ENCODE results near the gene SEC23A.
"Not testable (repeated sequence)": the region's sequence is repeated elsewhere in the genome, so short reads cannot be mapped to it uniquely, and the experiment has no call there.

Gene SEC23A

DNA sequence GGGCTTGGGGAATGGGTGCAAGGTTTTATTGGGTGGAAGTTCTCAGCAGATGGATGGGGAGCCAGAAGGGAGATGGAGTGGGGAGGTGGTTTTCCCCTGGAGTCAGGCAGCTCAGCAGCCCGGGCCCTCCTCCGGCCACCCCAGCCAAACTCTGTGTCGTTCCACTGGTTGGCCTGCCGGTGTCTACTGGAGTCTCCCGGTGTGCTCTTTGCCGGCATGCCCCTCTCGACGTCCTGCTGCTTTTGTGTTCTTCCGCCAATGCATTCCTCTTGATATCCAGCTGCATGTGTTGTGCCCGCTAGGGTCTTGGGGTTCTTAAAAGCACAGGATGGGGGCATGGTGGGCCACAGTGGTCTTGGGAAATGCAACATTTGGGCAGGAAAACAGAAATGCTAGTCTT, 72.8 kb downstream of the SEC23A start:
- DNase-seq (ENCODE audit: low read depth in 2 of 2): no peak

DNA sequence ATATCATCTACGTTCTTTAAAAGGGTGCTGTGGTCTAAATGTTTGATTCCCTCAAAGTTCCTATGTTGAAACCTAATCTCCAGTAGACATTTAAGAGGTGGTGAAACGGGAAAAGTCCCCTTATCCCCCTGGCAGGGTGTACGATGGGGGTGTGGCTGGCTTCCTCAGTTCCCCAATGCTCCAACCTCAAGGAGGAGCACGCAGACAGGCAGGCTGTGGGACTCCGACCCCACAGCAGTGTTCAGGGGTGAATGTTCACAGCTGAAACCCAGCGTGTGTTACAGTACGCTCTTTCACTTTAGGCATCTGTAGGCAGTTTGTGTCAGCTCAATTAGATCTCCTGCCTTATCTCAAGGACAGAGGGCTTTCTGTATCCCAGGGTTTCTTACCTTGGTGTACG, 73.2 kb downstream of the SEC23A start:
- no peak for DNase-seq (ENCODE audit: low read depth in 2 of 2)

DNA sequence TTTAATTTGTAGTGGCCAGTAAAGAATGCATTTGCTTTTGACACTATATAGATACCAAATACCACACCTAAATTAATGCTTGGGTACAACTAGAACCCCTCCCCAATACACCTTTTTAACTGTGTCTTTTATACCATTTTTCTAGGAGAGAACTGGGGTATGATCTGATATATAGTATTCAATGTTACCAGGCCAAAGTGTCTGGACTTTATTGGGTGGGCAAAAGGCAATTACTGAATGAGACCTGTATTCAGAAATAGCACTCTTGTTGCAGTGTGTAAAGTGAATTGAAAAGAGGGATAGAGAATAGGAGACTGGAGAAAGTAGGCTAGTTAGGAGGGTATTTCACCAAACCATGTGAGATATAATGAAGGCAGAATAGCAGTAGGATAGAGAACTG, 74.4 kb downstream of the SEC23A start:
- no peak for DNase-seq (ENCODE audit: low read depth in 2 of 2)

DNA sequence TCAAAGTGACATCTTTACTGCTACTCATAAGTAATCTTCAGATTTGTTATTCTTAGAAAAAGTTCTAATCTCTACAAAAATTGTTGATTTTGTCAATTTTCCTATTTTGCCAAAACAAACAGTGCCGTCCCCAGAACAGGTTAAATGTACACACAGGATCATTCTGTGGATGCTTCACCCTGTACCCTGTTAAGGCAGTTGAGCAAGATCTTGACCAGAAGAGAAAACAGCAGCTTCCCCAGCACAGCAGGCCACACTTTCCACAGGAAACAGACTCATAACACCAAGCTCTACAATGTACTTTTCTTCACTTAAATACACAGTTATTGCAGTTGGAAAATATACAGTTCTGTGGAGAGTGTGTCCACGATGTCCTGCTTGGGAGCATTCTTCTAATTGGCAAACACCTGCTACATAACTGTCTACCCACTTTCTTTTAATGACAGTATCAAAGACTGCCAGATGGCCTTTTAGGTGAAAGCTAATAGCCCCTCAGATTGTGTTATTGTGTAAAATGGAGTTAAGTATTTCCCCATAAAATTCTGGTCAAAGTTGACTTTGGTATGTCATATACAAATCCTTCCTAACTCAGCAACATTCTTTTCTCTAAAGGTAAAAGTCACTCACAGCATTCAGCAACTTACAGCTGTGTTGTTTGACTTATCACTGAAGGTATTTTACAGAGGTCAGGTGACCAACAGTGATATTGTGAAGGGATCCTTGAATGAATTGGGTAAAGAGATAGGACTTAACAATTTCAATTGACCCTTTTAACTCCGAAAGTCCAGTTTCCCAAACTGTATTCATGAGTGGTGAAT, 77.0 kb downstream of the SEC23A start:
- DNase-seq (ENCODE audit: low read depth in 2 of 2): no peak

DNA sequence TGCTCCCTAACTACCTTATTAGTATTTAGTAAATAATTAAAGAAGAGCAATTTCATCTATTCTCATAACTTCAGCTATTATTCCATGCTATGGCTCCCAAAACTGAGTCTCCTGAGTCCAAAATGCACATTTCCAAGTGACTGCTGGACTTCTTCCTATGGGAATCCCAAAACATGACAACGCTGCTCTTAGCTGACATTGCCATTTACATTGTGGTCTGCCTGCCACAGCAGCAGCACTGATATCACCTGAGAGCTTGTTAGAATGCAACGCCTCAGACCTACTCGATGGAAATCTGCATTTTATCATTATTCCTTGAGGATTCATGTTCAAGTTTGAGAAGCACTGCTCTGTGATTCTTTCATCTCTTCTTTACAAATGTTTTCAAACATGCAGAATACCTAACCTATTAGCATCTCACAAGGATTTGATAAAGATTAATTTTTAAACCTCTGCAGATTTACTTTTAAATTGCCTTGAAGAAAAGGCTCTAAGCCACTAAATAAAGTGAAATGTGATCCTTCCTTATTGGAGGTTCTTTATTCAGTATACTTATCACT, 77.7 kb downstream of the SEC23A start:
- no peak for DNase-seq (ENCODE audit: low read depth in 2 of 2)

DNA sequence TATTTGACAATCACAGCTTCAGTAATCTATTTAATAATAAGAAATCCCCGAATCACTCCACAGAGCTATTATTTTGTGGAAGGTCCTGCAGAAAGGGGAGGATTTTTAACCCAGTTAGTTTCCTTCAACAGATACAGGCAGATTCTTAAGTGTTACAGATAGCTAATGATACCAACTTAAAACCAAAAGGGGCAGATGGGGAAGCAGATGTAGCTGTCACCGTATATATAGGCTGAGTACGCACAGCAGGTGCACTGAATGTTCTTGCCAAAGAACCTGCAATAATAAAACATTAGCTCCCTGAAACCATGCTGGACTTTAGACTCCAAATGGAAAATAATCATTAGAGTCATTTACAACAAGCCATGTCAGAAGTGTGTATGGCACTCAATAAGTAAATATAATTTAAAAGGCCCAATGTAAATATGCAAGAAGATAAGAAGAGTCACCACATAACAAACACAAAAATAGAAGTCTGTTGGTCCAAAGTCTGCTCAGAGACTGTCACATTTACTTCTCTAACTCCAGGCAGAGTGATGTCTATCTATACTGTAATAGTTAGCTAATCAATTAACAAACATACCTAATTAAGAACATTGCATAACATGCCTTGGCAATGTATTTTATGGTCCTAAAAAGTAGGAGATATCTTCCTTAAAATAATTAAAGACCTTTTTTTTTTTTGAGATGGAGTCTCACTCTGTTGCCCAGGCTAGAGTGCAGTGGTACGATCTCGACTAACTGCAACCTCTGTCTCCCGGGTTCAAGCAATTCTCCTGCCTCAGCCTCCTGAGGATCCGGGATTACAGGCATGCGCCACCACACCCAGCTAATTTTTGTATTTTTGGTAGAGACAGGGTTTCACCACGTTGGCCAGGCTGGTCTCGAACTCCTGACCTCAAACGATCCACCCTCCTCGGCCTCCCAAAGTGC, 78.8 kb downstream of the SEC23A start:
- no peak for DNase-seq (ENCODE audit: low read depth in 2 of 2)

DNA sequence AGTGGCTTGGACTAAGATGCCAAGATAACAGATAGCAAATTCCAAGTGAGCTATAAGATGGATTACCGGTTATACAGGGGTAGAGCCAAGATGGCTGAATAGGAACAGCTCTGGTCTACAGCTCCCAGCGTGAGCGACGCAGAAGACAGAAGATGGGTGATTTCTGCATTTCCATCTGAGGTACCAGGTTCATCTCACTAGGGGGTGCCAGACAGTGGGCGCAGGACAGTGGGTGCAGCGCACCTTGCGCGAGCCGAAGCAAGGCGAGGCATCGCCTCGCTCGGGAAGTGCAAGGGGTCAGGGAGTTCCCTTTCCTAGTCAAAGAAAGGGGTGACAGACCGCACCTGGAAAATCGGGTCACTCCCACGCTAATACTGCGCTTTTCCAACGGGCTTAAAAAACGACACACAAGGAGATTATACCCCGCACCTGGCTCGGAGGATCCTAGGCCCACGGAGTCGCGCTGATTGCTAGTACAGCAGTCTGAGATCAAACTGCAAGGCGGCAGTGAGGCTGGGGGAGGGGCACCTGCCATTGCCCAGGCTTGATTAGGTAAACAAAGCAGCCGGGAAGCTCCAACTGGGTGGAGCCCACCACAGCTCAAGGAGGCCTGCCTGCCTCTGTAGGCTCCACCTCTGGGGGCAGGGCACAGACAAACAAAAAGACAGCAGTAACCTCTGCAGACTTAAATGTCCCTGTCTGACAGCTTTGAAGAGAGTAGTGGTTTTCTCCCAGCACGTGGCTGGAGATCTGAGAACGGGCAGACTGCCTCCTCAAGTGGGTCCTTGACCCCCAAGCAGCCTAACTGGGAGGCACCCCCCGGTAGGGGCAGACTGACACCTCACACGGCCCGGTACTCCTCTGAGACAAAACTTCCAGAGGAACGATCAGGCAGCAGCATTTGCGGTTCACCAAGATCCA, 85.7 kb downstream of the SEC23A start:
- DNase-seq (ENCODE audit: low read depth in 2 of 2): not testable (repeated sequence)

DNA sequence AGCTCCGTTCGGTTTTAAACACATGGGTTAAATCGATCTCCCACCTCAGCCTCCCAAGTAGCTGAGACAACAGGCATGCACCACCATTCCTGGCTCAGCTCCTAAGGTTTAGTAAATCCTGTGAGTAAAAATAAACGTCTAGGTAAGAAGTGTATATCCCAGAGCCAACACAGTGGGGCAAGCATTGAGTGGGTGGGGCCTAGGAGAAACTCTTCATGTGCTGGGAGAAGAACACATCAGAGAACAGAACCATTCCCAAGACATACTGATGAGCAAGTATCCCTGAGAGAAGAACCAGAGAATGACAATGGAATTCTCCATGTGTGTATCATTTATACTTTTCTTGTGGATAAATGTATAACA, 86.3 kb downstream of the SEC23A start:
- DNase-seq (ENCODE audit: low read depth in 2 of 2): no peak

DNA sequence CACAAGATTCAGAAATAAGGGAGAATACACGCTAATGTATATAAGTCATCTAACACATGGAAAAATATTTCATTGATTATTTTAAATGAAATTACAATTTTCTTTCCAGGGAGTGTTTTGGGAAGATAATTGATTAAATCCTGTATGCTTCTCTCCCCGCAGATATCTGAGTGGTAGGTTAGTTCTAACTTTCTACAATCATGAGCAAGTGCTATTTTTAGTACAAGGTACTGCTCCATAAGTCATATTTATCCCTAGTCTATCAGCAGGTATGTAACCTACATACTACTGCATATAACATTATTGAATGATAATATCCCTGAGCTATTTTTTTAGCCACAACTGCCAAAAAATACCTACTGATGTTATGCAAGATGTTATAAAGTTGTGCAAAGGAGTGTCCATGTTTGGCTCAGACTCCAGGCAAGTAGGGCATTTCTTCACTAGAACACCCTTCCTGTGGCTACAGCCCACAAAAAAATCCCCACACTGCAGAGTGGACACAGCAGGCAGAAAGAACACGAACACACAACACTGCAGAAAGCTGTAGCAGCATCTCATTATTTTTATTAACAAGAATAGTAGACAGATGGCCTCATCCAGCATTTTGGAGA, 87.0 kb downstream of the SEC23A start:
- no peak for DNase-seq (ENCODE audit: low read depth in 2 of 2)

DNA sequence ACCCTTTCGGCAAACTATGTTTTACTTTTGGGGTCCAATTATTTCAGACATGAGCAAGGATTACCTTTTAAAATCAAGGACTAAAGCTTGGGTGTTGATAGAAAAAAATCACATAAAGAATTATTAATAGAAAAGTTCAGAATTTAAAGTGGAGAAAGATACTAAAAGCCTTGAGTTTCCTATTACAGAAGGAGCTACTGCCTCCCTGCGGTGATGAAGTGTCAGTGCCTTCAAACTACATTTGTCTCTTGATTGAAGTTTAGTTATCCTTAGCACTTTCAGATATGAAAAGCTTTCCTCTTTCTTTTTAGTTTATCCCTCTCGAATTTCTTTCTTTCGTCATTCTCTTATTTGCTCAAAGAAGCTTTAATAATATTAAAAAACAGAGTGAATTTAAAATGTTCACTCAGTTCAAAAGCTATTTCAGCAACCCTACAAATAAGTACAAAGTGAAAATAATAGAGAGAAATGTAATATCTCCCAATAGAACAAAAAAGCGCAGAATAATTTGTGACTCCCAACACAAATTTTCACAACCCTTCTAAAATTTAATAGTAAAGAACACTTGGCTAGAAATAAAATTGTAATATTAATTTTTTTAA, 87.6 kb downstream of the SEC23A start:
- no peak for DNase-seq (ENCODE audit: low read depth in 2 of 2)

DNA sequence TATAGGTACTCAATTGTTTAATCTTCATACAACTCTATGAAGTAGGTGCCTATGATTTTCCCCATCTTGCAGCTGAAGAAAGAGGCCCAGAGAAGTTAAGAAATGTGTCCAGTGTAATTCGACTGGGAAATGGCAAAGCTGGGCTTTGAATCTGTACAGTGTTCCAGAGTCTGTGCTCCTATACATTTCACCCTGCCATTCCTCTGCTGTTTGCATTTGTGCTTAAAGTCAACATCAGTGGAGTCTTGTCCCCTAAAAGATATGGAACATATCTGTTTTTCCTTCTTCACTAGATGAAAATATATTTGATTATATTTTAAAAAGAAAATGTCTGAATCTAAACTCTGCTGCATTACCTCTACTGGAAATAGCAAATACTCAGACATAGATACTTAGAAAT, 88.6 kb downstream of the SEC23A start:
- DNase-seq (ENCODE audit: low read depth in 2 of 2): no peak

DNA sequence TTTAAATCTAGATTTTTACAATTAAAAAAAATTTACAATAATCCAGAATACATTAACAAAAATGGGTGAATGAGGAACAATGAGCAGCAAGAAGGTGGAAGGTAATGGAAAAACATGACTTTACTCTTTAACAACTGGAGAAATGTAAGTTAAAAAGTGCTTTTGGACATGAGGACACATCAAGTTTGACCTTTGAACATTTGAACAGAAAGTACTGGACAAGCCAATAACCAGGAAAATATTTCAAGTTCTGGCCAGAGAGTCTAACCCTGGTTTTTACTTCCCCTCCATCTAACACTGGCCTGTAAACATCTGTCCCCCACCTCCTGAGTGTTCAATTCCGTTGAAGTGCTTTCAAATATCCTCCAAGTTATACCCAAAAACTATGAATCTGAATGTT, 94.1 kb downstream of the SEC23A start:
- not testable (repeated sequence) for DNase-seq (ENCODE audit: low read depth in 2 of 2)

DNA sequence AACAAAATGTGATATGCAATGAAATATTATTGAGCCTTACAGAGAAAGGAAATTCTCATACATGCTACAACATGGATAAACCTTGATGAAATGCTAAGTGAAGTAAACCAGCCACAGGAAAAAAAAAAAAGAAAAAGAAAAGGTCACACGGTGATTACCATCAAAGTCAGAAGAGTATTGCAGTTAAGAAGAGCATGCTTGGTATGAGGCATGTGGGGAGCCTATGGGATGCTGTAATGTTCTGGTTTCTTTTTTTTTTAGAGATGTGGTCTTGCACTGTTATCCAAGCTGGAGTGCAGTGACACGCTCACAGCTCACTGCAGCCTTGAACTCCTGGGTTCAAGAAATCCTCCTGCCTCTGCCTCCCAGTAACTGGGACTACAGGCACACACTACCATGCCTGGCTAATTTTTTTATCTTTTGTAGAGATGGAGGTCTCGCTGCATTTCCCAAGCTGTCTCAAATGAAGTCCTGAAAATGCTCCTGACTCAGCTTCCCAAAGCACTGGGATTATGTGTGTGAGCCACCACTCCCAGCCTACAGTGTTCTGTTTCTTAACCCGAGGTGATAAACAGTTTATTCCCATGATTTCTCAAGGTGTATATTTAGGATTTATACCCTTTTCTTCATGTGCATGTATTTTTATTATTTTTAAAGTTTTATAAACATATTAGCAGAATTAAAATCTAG, 96.2 kb downstream of the SEC23A start:
- no peak for DNase-seq (ENCODE audit: low read depth in 2 of 2)

DNA sequence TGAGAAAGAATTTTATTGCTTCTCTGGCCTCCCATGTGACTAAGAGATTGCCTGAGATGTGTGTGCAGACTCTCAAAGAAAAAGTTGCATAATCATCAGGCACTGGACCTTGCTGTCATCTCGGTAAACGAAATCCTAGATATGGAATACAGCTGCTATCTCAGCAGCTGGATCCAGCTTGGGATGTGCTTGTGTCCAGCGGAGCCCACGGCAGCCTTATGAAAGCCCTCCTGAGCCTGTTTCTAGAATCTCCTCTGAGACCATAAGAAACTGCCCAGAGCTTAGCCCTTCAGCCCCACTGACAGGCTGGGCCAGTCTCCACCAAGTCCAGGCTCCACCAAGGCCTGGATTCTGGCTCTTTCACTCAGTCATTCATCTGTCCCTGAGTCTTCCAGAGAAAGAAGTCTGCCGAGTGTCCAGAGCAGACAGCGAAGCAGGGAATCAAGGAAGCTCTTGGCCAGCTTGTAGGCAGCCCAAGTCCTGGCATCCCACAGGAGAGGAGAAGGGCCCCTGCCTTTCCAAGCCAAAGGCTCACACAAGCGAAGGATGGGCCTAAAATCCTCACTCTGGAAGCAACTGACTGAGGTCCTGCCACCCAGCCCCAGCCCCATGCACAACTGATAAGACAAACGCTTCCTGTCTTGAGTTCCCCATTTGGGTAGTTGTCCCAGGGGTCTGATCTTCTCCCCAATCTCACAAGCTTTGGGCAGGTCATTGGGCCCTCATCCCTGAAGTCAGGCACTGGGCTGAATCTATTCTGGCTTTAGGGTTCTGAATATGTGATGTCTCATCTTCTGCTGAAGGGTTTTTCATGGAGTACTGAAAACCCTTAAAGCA, 97.8 kb downstream of the SEC23A start:
- DNase-seq (ENCODE audit: low read depth in 2 of 2): no peak

DNA sequence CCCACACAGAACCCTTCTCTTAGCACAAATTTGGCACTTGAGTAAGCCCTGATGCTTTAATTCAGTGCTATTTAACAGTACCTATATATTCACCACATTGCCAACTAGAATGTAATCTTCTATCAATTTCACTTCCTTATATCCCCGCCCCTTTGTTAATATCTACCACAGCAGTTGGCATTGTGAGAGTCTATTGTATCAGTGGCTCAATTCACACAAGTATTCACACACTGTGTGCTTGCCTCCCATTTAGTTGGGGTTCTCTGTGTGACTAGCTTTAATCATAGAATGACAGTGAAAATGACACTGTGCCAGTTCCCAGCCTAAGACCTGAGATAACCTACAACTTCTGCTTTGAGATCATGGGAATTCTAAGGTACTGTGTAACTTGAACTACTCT, 103.1 kb downstream of the SEC23A start:
- DNase-seq (ENCODE audit: low read depth in 2 of 2): no peak

DNA sequence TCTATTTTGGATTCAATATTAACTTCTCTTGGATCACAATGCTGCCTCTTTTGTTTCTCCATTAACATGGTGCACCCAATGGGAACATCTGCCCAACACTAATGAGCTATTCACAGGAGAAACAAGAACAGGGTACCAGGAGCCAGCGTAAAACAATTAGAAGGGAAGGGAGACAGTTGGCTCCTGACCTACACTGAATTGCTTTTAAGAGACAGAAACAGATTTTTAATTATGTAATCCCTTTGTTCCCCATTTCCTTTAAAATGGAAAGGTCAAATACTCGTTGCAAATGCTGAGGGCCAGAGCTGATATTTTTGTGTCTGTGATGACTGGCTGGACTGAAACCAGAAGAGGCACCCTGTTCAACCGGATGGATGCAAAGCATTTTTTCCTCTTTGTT, 108.3 kb downstream of the SEC23A start:
- no peak for DNase-seq (ENCODE audit: low read depth in 2 of 2)

DNA sequence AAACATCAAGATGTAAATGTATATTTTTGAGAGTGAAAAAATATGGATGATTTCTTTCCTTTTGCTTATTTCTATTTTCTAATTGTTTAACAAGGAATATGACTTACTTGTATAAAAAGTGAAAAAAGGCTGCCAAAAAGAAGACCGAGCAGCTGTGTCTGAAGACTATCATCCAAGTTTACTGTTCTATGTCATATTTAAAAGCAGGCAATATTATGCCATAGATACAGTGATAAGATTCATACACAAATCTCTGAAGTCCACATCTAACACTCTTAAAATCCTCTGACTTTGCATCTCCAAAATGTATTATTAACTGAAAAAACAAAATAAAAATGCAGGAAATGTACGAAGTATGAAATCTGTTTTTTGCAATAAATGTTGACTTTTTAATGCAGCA, 109.1 kb downstream of the SEC23A start:
- no peak for DNase-seq (ENCODE audit: low read depth in 2 of 2)

DNA sequence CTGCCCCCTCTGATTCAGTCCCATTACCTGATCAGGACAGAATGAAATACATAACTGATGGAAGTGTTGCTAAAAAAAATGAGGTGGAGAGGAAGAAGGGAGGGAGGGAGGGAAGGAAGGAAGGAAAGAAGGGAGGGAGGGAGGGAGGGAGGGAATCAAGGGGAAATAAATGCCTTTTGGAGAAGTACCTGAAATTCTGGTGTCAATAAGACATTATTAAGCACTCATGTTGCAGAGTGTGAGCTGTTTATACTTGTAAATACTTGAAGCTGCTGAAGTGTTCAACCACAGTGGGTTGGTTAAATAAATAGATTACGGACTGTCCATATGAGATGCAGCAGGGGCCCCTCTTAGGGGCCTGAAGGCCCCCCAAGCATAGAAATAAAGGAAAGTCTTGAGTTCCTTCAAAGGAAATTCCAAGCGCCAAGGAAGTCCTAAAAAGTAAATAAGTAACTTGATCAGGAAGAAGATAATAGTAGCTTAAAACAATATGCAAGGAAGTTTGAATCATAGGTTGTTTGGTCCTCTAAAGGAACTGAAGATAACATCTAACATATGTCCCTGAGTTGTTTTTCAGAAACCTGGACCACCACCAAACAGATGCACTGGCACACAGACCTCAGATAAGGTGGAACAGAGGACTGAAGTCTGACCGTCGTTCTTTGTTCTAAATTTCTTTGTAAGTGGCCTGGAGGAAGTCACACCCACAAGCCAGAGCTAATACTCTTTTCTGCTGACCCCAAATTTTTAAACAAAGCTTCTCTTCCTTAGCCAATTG, 110.8 kb downstream of the SEC23A start:
- no peak for DNase-seq (ENCODE audit: low read depth in 2 of 2)
